8988T (cell line): ENCODE data around the gene CTSC.
"Not testable (repeated sequence)": the region's sequence is repeated elsewhere in the genome, so short reads cannot be mapped to it uniquely, and the experiment has no call there.

ENCODE experiments used
- DNase-seq: peaks from one replicate; pipeline ENCODE4 v3.0.0; 2011

CTSC gene

DNA sequence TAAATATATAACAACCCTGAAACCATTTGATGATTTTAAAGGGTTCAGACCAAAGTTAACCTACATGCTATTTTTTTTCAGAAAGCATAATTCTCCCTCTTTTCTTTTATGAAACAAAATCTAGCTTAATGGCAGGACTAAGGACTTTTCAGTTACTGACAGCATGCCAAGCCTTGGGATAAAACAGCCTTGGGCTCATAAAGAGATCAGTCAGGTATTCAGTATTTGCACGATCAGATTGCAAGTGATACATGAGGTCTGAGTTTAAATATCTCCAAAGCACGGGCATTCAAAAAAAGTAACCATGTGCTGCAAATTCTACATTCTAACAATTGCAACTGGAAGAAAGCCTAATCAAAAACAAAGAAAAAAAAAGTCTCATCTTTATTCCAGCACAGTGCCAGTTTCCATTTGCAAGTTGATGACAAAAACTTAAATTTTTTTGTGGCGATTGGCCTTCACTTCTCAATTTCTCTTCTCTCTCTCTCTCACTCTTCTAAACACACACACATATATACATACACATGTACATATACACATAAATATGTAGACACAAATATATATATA, 60.1 kb downstream of the CTSC start:
- DNase-seq: no peak

DNA sequence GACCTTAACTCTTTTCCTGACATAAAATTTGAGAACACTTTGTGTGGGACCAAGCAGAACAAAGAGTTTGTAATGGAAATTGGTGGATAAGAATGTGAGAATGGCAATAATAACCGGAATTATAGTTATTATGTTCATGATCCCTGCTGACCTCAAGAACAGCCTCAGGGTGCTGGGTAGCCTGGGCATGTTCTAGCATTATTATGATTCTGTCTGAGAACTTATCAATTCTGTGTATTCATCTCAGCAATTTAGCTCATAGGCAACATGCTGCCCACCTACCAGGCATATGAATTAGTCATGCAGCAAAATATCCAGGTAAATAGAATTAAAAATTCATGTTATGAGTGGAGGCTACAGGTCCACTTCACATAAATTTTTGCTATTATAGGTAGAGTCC, 61.9 kb downstream of the CTSC start:
- no peak for DNase-seq

DNA sequence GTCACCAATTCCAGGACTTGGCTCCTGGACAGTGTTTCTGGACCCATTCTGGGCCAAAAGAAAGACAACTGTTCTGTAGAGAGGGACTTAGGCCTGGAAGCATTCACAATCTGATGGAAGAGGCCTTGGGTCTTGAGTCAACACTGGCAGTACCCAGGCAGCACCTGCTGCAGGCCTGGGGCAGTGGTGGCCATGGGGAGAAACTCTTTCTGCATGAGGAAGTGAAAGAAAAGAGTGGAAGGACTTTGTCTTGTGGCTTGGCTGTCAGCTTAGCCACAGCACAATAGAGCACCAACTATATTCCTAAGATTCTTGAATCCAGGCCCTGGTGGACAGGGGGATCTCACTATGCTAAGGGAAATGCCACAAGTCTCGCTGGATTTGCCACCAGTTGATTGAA, 70.6 kb downstream of the CTSC start:
- DNase-seq: no peak

DNA sequence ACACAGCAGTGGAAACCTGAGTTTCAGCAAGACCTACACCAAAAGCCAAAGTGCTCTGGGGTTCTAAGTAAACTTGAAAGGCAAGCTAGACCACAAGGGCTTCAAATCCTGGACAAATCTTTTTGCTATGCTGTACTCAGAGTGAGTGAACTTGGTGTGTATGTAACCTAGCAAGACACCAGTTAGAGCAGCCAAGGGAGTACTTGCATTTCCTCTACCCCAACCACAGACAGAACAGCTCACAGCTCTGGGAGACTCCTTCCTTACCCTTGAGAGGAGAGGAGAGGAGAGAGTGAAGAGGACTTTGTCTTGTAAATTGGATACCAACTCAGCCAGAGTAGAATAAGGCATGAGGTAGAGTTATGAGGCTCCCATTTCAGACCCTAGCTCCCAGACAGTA, 71.4 kb downstream of the CTSC start:
- DNase-seq: no peak

DNA sequence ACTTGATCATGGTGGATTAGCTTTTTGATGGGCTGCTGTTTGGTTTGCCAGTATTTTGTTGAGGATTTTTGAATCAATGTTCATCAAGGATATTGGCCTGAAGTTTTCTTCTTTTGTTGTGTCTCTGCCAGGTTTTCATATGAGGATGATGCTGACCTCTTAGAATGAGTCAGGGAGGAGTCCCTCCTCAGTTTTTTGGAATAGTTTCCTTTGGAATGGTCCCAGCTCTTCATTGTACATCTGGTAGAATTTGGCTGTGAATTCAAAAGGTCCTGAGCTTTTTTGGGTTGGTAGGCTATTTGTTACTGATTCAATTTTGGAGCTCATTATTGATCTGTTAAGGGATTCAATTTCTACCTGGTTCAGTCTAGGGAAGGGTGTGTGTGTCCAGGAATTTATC, 78.1 kb downstream of the CTSC start:
- no peak for DNase-seq

DNA sequence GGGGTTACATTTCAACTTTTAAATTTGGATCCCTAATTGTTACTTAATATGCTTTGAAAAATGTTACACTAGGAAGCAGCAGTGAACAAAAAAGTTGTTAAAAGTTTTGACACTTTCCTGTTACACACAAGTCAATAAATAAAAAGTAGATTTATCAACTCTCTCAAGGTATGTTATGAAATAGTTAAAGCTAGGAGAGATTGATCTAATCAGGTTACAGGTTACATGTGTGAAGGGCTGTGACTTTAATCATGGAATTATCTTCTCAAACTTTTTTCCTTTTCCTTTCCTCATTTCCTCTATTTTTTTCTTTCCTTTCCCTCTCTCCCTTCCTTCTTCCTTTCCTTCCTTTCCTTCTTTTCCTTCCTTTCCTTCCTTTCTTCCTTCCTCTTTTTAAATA, 85.3 kb downstream of the CTSC start:
- DNase-seq: no peak

DNA sequence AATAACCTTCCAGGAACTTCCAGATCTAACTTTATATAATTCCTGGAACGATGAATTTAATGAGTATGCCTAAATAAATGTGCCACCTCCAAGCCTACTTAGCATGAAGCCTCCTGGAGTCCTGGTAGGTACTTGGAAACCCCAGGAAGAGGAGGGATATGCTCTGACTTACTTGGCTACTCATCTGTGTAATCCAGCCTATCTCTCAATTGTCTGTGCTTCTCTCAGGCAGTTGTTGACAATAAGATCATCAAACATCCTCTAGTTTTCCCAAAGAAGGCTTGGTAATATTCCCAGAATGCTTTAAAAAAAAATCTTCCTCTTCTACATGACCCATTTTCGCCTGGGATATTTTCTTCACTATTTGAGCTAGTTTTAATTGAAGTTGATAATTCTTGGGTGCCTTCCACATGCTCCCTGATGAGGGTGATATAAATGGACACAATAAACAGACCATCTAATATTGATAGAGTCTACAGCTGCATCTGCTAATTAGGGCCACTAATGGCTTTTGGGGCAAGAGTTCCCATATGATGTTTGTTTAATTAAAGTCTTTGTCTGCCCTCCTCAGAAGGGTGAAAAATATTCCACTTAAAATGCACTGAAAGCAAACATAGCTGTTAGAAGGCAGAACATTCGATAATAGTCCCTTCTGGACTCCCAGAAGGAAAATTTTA, 86.8 kb downstream of the CTSC start:
- no peak for DNase-seq

DNA sequence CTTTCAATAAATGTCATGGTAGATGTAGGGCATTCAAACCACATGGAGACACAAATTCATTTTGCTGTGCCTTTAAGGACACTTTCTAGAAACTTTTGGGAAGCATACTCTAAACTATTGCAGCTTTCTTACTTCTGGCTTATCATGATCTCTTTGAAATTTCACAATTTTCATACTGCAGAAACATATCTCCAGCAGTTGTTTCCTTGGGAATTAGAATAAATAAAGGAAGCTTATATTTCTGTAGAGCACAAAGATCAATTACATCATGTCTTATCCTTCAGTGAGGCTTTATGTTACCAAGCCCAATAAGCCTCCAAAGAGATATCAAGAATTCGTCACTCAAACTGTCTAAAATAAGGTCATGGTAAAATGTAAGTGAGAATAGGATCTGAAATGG, 87.8 kb downstream of the CTSC start:
- no peak for DNase-seq

DNA sequence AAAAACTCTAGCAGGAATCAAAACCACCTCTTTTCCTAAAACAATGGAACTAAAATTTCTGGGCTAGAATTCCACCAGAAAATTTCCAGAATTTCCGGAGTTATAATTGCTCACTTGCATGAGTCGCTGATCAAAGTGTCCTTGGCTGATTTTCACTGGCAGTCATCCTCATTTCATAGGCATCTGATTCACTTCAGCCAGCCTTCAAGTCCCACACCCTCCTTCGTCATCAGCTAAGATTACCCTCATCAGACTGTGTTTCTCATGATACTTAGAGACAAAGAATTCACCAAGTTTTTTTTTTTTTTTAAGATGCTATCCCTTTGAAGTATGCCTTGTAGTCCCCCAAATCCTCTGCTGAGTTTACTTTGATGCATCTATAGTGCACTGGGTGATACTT, 90.8 kb downstream of the CTSC start:
- no peak for DNase-seq

DNA sequence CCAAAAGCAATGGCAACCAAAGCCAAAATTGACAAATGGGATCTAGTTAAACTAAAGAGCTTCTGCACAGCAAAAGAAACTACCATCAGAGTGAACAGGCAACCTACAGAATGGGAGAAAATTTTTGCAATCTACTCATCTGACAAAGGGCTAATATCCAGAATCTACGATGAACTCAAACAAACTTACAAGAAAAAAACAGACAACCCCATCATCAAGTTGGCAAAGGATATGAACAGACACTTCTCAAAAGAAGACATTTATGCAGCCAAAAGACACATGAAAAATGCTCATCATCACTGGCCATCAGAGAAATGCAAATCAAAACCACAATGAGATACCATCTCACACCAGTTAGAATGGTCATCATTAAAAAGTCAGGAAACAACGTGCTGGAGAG, 92.0 kb downstream of the CTSC start:
- DNase-seq: not testable (repeated sequence)
